RWPE2 (cell line): ENCODE results near the gene CELF2.

Source experiments
- ATAC-seq: fragments of 200-7000 bp; cut with Tn5 transposase; 3 replicates; pipeline ENCODE4 v1.9.1; 2021; ENCODE audit warnings: low read depth
- DNase-seq: peaks from one replicate; pipeline ENCODE4 v3.0.0-alpha.2; 2020; ENCODE audit warnings: low spot score
- H3K27ac ChIP-seq: fragments of 450-650 bp; 2 replicates; pipeline ENCODE4 v1.5.1; 2017; ENCODE audit warnings: mild to moderate bottlenecking; ENCODE audit not compliant: poor library complexity, severe bottlenecking
- H3K27me3 ChIP-seq: fragments of 250-450 bp; sonication (Bioruptor Pico); 2 replicates; pipeline ENCODE4 v1.5.1; 2021; ENCODE audit warnings: mild to moderate bottlenecking, moderate library complexity; ENCODE audit not compliant: insufficient read depth, poor library complexity, severe bottlenecking
- H3K36me3 ChIP-seq: fragments of 250-450 bp; sonication (Bioruptor Pico); 2 replicates; pipeline ENCODE4 v1.5.1; 2020; ENCODE audit warnings: low read depth, mild to moderate bottlenecking, moderate library complexity
- H3K4me1 ChIP-seq: fragments of 250-450 bp; sonication (Bioruptor Pico); 2 replicates; pipeline ENCODE4 v1.5.1; 2021; ENCODE audit warnings: mild to moderate bottlenecking, moderate library complexity; ENCODE audit not compliant: insufficient read depth, poor library complexity, severe bottlenecking
- H3K4me3 ChIP-seq: fragments of 250-450 bp; sonication (Bioruptor Pico); 2 replicates; pipeline ENCODE4 v1.5.1; 2021; ENCODE audit warnings: mild to moderate bottlenecking, moderate library complexity; ENCODE audit not compliant: severe bottlenecking
- H3K9me3 ChIP-seq: fragments of 250-450 bp; sonication (Bioruptor Pico); 2 replicates; pipeline ENCODE4 v1.5.1; 2021; ENCODE audit warnings: mild to moderate bottlenecking, moderate library complexity; ENCODE audit not compliant: severe bottlenecking
- TF ChIP-seq, protein P1 (sequence below): fragments of 450-650 bp; IDR thresholded peaks from one replicate; pipeline ENCODE4 v1.5.1; 2017; ENCODE audit warnings: mild to moderate bottlenecking, moderate library complexity; ENCODE audit not compliant: poor library complexity, severe bottlenecking

Gene CELF2

DNA sequence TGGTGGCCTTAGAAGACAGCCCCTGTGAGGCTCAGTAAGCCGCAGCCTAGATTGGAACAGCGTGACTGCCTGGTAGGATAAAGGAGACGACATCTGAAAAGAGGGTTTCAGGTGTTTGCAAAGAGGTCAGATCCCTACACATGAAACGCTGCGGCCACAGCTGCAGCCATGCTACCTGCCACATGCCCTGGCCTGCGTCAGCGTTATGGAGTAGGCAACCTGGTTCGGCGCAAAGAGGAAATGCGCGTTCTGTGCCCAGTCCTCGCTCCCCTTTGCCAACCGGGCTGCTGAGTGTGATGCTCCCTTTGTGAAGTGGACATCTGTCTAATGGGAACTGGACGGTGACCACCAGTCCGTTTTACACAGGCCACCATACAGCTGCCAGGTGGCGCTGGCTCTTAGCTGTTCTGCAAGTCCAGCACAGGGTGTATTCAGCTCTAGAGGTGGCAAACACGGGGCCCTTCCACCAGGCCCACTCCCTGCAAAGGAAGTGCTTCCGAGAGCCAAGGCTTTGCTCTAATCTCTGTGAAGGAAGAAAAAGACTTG lies 160.3 kb downstream of the CELF2 start:
- DNase-seq: no peak
- no peak overlapping the region for H3K4me3 ChIP-seq
- H3K36me3 ChIP-seq: no peaks in the 10 kb centered on the region
- H3K4me1 ChIP-seq: no peaks in the 10 kb centered on the region
- no peaks in the 10 kb centered on the region for H3K9me3 ChIP-seq
- ATAC-seq: no peak
- no peaks in the 10 kb centered on the region for H3K27me3 ChIP-seq
- TF ChIP-seq, protein P1, sequence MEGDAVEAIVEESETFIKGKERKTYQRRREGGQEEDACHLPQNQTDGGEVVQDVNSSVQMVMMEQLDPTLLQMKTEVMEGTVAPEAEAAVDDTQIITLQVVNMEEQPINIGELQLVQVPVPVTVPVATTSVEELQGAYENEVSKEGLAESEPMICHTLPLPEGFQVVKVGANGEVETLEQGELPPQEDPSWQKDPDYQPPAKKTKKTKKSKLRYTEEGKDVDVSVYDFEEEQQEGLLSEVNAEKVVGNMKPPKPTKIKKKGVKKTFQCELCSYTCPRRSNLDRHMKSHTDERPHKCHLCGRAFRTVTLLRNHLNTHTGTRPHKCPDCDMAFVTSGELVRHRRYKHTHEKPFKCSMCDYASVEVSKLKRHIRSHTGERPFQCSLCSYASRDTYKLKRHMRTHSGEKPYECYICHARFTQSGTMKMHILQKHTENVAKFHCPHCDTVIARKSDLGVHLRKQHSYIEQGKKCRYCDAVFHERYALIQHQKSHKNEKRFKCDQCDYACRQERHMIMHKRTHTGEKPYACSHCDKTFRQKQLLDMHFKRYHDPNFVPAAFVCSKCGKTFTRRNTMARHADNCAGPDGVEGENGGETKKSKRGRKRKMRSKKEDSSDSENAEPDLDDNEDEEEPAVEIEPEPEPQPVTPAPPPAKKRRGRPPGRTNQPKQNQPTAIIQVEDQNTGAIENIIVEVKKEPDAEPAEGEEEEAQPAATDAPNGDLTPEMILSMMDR: no peak
- H3K27ac ChIP-seq: no peak overlapping the region

DNA sequence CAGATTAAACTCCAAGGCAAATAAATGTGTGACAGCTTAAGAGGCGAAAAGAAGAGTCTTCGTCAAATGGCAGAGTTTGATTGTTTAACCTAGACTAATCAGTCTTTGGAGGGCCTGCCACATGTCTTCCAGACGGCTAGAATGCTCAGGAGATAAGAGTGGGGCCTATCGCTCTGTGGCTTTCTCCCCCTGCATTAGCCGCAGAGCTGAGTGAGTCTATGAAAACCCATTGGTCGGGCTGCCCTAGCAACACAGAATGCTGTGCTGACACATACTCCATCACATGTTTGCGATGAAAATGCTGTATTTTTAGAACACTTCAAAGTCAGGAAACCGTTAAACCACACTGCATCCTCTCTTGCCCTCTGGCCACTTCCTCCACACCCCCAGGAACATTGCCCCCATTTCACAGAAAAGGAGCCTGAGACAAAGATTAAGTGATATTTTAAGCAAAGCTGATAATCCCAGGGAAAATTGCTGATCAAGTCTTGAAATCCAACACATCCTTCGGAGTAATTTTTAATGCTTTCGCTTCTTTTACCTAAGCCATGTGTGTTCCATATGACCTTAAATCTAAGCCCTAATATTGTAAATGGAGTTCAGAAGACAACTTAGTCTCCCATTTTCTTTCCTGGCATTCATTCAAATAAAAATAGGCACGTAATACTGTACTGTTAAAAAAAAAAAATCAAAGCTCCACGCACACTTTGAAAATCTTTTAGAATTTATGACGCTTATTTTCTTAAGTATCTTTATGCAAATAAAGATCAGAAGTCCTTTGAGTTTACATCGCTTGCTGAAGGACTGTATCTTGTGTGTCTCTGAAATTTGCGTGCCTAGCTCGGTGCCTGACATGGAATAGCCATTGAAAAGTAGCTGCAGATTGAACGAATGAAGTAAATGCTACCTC lies 161.2 kb downstream of the CELF2 start:
- DNase-seq: no peak
- Histone ChIP-seq H3K4me3 (no peak overlapping the region), H3K9me3 (no peaks in the 10 kb centered on the region), H3K4me1 (no peaks in the 10 kb centered on the region), H3K27me3 (no peaks in the 10 kb centered on the region), H3K27ac (no peak overlapping the region), H3K36me3 (no peaks in the 10 kb centered on the region)
- TF ChIP-seq, protein P1: no peak
- ATAC-seq: no peak

DNA sequence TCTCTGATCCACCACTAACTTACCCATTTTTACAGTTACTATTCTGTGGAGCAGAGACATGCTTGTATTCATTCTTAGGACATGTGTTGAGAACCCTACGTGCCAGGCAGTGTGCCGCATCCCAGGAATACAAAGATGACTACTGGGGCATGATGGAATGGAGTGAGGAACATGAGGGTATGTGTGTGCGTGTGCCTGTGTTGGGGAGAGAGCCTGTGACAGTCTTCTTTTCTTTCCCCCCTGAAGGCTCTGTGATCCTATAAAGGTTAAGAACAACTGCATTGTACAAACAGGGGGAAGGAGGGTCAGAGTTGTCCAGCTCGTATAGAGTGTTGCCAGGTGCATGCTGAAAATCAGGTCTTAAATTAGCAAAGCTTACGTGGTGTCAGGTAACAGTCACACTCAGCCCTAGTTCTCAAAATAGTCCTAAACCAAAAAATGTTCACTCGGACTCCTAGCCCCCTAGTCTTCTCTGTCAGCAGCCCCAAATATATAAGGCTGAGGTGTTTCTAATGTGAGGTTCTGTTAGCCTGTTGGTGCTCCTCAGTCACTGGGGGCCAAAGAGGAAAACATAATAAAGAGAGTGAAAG lies 161.9 kb downstream of the CELF2 start:
- no peak overlapping the region for H3K4me3 ChIP-seq
- H3K27me3 ChIP-seq: no peaks in the 10 kb centered on the region
- H3K36me3 ChIP-seq: no peaks in the 10 kb centered on the region
- no peak for DNase-seq
- H3K9me3 ChIP-seq: no peaks in the 10 kb centered on the region
- TF ChIP-seq, protein P1: no peak
- H3K27ac ChIP-seq: no peak overlapping the region
- no peaks in the 10 kb centered on the region for H3K4me1 ChIP-seq
- no peak for ATAC-seq

DNA sequence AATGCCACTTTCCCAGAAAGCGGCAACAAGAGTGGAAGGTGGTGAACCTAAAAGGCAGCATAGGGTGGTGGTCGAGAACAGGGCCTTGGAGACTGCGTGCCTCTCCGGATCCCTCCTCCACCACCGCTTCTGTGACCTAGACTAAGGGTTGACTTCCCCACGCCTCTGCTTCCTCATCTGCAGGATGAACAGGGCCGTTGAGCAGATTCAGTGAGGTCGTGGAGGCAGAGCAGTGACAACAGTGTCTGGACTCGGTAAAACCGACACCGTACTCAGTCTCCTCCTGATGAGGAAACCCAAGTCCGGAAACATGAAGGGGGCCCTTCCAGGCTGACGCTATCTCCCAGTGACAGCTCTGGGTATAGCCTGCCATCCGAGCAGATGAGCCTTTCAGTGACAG lies 162.6 kb downstream of the CELF2 start:
- TF ChIP-seq, protein P1: no peak

More for the DNA sequence above, 162.6 kb downstream of the CELF2 start:
- Histone ChIP-seq H3K9me3 (no peaks in the 10 kb centered on the region), H3K4me1 (no peaks in the 10 kb centered on the region), H3K27ac (no peak overlapping the region), H3K4me3 (no peak overlapping the region), H3K27me3 (no peaks in the 10 kb centered on the region), H3K36me3 (no peaks in the 10 kb centered on the region)
- no peak for DNase-seq
- ATAC-seq: no peak
